C4-2B (cell line): Measurements from ENCODE around the gene IQSEC1.

ENCODE experiments used
- H3K27ac ChIP-seq: fragments of 450-650 bp; 2 replicates; pipeline ENCODE4 v1.5.1; 2017
- ZFX ChIP-seq: fragments of 450-650 bp; IDR thresholded peaks from 2 replicates; pipeline ENCODE4 v1.6.1; 2017
- TF ChIP-seq, protein P1 (sequence below): fragments of 450-650 bp; conservative IDR thresholded peaks from 2 replicates; pipeline ENCODE4 v1.5.1; 2017; ENCODE audit warnings: mild to moderate bottlenecking

IQSEC1 gene

DNA sequence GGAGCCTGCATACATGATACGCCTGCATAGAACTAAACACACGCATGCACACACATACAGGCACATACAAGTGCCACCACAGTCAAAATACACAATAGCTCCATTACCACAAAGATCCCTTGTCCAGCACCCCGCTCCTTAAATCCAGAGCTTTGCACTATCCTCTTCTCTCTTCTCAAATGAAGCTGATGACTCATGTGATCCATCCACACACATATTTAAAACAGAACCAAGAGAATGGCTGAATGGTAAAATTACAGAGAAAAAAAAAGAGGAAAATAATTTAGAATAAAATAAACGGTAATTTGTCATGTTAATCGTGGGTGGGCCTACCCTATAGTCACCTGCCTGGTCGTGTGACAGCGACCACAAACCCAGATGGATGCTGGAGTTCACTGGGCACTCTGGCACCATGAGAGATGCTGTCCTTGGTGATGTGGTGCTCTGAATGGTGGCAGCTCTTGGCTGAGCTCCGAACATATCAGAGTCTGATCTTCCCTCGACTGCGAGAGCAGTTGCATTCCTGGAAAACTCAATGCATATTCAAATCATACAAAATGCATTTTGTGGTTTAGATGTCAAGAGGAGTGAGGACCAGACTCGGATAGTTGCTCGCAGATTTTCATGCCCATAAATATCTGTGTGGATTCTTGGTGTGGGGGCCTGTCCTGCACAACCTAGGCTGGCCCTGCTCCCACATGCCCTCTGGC, 8.9 kb downstream of the IQSEC1 start:
- TF ChIP-seq ZFX, result no peak
- TF ChIP-seq, protein P1, sequence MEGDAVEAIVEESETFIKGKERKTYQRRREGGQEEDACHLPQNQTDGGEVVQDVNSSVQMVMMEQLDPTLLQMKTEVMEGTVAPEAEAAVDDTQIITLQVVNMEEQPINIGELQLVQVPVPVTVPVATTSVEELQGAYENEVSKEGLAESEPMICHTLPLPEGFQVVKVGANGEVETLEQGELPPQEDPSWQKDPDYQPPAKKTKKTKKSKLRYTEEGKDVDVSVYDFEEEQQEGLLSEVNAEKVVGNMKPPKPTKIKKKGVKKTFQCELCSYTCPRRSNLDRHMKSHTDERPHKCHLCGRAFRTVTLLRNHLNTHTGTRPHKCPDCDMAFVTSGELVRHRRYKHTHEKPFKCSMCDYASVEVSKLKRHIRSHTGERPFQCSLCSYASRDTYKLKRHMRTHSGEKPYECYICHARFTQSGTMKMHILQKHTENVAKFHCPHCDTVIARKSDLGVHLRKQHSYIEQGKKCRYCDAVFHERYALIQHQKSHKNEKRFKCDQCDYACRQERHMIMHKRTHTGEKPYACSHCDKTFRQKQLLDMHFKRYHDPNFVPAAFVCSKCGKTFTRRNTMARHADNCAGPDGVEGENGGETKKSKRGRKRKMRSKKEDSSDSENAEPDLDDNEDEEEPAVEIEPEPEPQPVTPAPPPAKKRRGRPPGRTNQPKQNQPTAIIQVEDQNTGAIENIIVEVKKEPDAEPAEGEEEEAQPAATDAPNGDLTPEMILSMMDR, result no peak
- H3K27ac ChIP-seq, result no peak overlapping the region

DNA sequence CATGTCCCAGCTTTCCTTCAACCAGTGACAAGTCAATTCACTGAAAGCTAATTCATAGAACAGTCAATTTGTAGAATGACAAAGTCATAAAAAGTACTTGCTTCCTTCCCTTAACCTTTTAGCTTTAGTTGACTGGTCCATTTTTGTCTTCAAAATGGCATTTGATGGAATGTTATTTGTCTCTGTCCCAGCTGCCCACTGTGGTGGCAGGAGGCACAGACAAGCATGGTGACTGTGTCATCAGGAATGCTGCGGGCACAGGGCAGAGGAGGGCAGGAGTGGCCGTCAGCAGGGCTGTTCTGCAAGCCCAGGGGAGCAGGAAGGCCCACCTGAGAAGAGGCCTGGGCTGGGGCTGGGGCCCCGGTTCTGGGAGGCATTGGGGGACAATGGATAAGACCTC, 10.0 kb downstream of the IQSEC1 start:
- TF ChIP-seq ZFX, result no peak
- TF ChIP-seq, protein P1, result no peak
- no peak overlapping the region for H3K27ac ChIP-seq

DNA sequence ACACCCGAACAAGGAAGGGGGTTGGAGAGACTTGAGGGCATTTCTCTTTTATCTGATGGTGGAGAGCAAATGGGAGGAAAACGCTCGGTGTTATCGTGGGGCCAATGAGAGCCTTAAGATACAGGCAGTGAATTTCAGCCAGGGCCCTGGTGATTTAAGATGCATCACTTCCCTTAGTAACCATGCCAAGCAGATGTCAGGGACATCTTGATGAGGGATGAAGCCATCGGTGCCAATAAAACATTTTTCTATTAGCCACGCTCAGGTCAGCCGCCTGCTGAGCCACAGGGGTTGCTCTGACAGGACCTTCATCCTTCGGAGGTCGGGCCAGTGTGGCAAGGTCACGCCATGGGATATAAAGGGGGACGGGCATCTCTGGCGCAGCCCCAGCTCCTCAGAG, 10.6 kb downstream of the IQSEC1 start:
- no peak overlapping the region for H3K27ac ChIP-seq
- TF ChIP-seq, protein P1, result no peak
- no peak for TF ChIP-seq ZFX

DNA sequence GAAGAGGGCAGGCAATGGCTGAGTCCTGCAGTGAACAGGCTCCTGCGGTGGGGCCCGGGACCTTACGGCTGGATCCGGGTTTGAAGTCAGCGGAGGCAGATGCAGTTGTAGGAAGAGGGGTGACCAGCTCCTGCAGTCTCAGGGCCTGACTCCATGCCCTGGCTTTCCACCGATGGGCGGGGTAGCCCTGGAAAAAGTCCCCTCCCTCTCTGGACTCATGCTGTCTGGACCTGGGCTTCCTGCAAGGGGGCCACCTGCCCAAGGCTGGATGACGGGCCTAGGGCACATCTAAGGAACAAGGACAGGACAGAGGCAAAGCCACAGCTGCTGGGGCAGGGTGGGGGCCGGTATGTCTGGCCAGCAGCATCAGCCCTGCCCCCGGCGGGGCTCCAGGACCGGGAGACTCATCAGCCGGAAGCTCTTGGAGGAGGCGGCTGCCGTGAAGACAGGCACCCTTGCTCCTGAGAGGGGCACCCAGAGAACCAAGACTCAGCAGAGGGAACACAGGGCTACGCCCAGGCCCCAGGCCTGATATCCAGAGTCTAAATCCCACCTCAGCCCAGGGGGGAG, 12.8 kb downstream of the IQSEC1 start:
- H3K27ac ChIP-seq, result no peak overlapping the region
- TF ChIP-seq ZFX, result no peak
- TF ChIP-seq, protein P1, result no peak

DNA sequence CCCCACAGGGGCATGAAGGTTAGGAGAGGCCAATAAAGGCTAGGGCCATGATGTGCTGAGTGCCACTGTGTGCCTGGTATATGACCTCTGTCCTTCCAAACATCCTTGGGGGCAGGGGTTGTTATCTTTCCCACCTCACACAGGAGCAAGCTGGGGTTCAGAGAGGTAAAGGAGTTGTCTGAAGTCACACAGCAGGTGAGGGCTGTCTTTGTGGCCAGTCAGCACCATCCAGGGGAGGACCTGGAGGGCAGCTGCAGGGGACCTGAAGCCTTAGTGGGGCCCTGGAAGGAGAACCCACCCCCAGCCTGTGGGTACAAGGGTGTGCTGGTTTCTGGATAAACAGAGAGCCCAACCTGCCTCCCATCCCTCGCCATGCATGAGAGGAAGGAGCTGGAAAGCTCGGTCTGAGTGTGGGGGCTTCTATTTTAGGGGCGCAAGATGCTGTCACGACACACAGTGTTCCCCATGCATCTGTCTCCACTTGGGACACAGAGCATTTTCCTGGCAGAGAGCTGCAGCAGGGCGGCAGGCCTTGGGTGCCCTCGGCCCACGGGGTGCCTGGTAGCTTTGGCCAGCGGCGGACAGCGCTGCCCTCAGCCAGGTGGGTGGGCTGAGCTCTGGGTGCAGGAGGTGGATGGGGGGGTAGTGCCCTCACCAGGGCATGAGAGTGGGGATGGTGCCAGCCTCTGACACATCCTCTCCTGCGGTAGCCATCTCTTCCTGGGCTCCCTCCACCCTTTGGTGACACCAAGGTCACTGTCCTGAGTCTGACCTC, 14.7 kb downstream of the IQSEC1 start:
- H3K27ac ChIP-seq, result no peak overlapping the region
- no peak for TF ChIP-seq ZFX
- TF ChIP-seq, protein P1, result no peak

DNA sequence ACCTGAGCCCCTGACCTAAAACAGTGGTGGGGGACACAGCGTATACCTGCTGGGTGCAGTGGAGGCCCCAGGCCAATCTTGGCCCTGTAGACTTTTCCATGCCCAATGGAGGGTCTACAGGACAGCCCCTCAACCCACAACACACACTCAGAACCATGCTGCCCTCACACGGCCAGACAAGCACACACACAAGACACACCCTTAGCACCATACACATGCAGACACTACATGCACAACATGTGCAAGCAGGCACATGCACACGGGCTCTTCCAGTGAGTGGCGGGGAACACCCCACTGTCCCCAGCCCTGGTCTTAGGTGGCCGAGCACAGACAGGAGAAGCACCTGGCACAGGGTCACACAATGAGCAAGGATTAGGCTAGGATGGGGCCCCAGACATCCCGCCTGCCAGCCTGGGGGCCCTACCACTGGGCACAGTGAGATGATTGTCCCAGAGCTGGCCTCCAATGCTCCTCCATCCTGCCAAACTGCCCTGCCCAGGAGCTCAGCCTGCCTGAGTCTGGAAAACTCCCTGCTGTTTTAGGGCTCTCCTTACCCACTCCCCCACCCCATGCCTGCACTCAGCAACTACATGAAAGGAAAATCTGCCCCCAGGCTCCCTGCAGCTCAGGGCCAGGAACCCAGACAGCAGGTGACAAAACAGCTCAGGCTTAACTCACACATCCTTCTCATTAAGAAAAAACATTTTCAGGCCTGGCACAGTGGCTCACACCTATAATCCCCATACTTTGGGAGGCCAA, 15.8 kb downstream of the IQSEC1 start:
- TF ChIP-seq ZFX, result no peak
- TF ChIP-seq, protein P1, result no peak
- no peak overlapping the region for H3K27ac ChIP-seq
